GM18870 (cell line): ENCODE results near the gene CACNB4.

ENCODE experiments used
- ATAC-seq: cut with Tn5 transposase; IDR thresholded peaks from one replicate; pipeline ENCODE4 v1.9.1; 2021; ENCODE audit warnings: moderate library complexity; ENCODE audit not compliant: unreplicated experiment

Gene CACNB4

GRCh38 chr2:152055366-152056108 is 43.3 kb downstream of the CACNB4 start:
- ATAC-seq: no peak

GRCh38 chr2:152054593-152054992 is 44.3 kb downstream of the CACNB4 start:
- ATAC-seq: no peak

GRCh38 chr2:152051436-152051835 is 47.4 kb downstream of the CACNB4 start:
- ATAC-seq: no peak

GRCh38 chr2:152050915-152051314 is 47.9 kb downstream of the CACNB4 start:
- ATAC-seq: no peak

GRCh38 chr2:152050341-152050740 is 48.5 kb downstream of the CACNB4 start:
- no peak for ATAC-seq

GRCh38 chr2:152049541-152049940 is 49.3 kb downstream of the CACNB4 start:
- no peak for ATAC-seq

GRCh38 chr2:152047824-152048471 is 50.9 kb downstream of the CACNB4 start:
- ATAC-seq: no peak

- ATAC-seq: peak; percentile 76
Observed at GRCh38 chr2:152046940-152047339, 51.9 kb downstream of the CACNB4 start.

GRCh38 chr2:152042636-152043615 is 55.9 kb downstream of the CACNB4 start:
- ATAC-seq: no peak

GRCh38 chr2:152038441-152038958 is 60.3 kb downstream of the CACNB4 start:
- no peak for ATAC-seq

- no peak for ATAC-seq
Observed at GRCh38 chr2:152037743-152038435, 61.0 kb downstream of the CACNB4 start.

- ATAC-seq: peak; percentile 83
Observed at GRCh38 chr2:152036611-152037469, 62.0 kb downstream of the CACNB4 start.

- ATAC-seq: no peak
Observed at GRCh38 chr2:152034257-152034801, 64.5 kb downstream of the CACNB4 start.

GRCh38 chr2:152033011-152033925 is 65.6 kb downstream of the CACNB4 start:
- ATAC-seq: no peak

- no peak for ATAC-seq
Observed at GRCh38 chr2:152031747-152032306, 67.0 kb downstream of the CACNB4 start.

- peak; percentile 50 for ATAC-seq
Observed at GRCh38 chr2:152030596-152031328, 68.1 kb downstream of the CACNB4 start.

- ATAC-seq: no peak
Observed at GRCh38 chr2:152028182-152028862, 70.5 kb downstream of the CACNB4 start.
